ENCODE results near the gene MMP24OS.

- TF ChIP-seq SUZ12 (IDR thresholded peaks at IDR 0.05) (no peak), BHLHE40 (IDR thresholded peaks at IDR 0.05; ENCODE audit: borderline replicate concordance) (no peak), ELF4 (IDR thresholded peaks at IDR 0.05) (no peak), FOXK2 (IDR thresholded peaks at IDR 0.05) (no peak)
These were observed 19.2 kb upstream of the MMP24OS start for GRCh38 chr20:35297155-35297554.

Data from HEK293T (cell line).